IMR-90 (cell line): ENCODE data around the gene SLX9. TPM values are rescaled to one million over a fixed set of nuclear protein-coding genes. Genes with fewer than 3 reads are reported as not detected.

ENCODE experiments used
- ATAC-seq: fragments of 200-7000 bp; cut with Tn5 transposase; 2 replicates; pipeline ENCODE4 v1.9.1; 2020; ENCODE audit warnings: low read depth, mild to moderate bottlenecking, moderate library complexity
- BruUV-seq: library from RNA; stranded (reverse); fragments of 400-500 nt; replicated peaks from 2 replicates; lab custom pipeline; 2021; lab: Mats Ljungman, UMichigan
- CTCF ChIA-PET: fragments of 300-600 bp; formaldehyde crosslinking; extraction: SDS; loops from one replicate; lab custom pipeline; 2021; ENCODE audit warnings: antibody characterized with exemption; lab: Yijun Ruan, JAX
- POLR2A ChIA-PET: fragments of 300-600 bp; sonication (Branson Sonifier 250); formaldehyde crosslinking; loops from one replicate; lab custom pipeline; 2022; ENCODE audit warnings: antibody characterized with exemption; ENCODE audit not compliant: unreplicated experiment; lab: Charles Lee
- DNase-seq: peaks from one replicate; pipeline ENCODE4 v3.0.0; 2013
- H2AFZ ChIP-seq: replicated peaks from 2 replicates; pipeline ENCODE3; 2013; ENCODE audit warnings: low read length, mild to moderate bottlenecking; ENCODE audit not compliant: poor library complexity
- H2AK5ac ChIP-seq: 2 replicates; pipeline ENCODE4 v1.6.1; 2013; ENCODE audit warnings: low read depth, low read length, inconsistent platforms
- H2AK9ac ChIP-seq: replicated peaks from 2 replicates; pipeline ENCODE3; 2013; ENCODE audit warnings: mild to moderate bottlenecking, low read depth, low read length, moderate library complexity; ENCODE audit not compliant: poor library complexity
- H2BK120ac ChIP-seq: 2 replicates; pipeline ENCODE4 v1.6.1; 2013; ENCODE audit warnings: low read depth, low read length, inconsistent platforms
- H2BK15ac ChIP-seq: 3 replicates; pipeline ENCODE4 v1.6.1; 2013; ENCODE audit warnings: low read depth, low read length, inconsistent platforms
- H2BK20ac ChIP-seq: 2 replicates; pipeline ENCODE4 v1.6.1; 2013; ENCODE audit warnings: low read depth, mild to moderate bottlenecking, inconsistent platforms, low read length, moderate library complexity
- H2BK5ac ChIP-seq: 2 replicates; pipeline ENCODE4 v1.6.1; 2013; ENCODE audit warnings: mild to moderate bottlenecking, low read depth, low read length, inconsistent platforms; ENCODE audit not compliant: poor library complexity, severe bottlenecking
- H3K14ac ChIP-seq: replicated peaks from 2 replicates; pipeline ENCODE4 v1.6.1; 2013; ENCODE audit warnings: low read depth, low read length, inconsistent platforms
- H3K18ac ChIP-seq: 2 replicates; pipeline ENCODE4 v1.6.1; 2013; ENCODE audit warnings: low read depth, low read length, control low read depth
- H3K23ac ChIP-seq: 2 replicates; pipeline ENCODE4 v1.6.1; 2013; ENCODE audit warnings: low read depth, low read length, inconsistent platforms
- H3K27ac ChIP-seq: 2 replicates; pipeline ENCODE4 v1.5.1; 2013; ENCODE audit warnings: mild to moderate bottlenecking, control low read depth, low read length; ENCODE audit not compliant: insufficient read depth
- H3K27me3 ChIP-seq: 2 replicates; pipeline ENCODE4 v1.6.1; 2013; ENCODE audit warnings: low read length; ENCODE audit not compliant: control insufficient read depth, insufficient read depth
- H3K36me3 ChIP-seq: 2 replicates; pipeline ENCODE4 v1.6.1; 2013; ENCODE audit warnings: low read length, mixed read lengths; ENCODE audit not compliant: control insufficient read depth, insufficient read depth
- H3K4ac ChIP-seq: 2 replicates; pipeline ENCODE4 v1.6.1; 2013; ENCODE audit warnings: low read depth, low read length, inconsistent platforms
- H3K4me1 ChIP-seq: 2 replicates; pipeline ENCODE4 v1.6.1; 2013; ENCODE audit warnings: low read length, mixed read lengths; ENCODE audit not compliant: control insufficient read depth, insufficient read depth
- H3K4me2 ChIP-seq: 2 replicates; pipeline ENCODE4 v1.6.1; 2013; ENCODE audit warnings: low read depth, mild to moderate bottlenecking, control low read depth, low read length, moderate library complexity
- H3K4me3 ChIP-seq: 2 replicates; pipeline ENCODE4 v1.5.1; 2013; ENCODE audit warnings: low read depth, mild to moderate bottlenecking, control low read depth, low read length, moderate library complexity; ENCODE audit not compliant: insufficient read depth
- H3K56ac ChIP-seq: 2 replicates; pipeline ENCODE4 v1.6.1; 2013; ENCODE audit warnings: low read length, inconsistent platforms; ENCODE audit not compliant: insufficient read depth; ENCODE audit errors: extremely low read depth
- H3K79me1 ChIP-seq, 2 experiments: 2 replicates each; pipeline ENCODE4 v1.6.1; 2013; ENCODE audit warnings: low read length in 2 of 2, inconsistent platforms in 1 of 2, low read depth in 1 of 2
- H3K9ac ChIP-seq: 2 replicates; pipeline ENCODE4 v1.6.1; 2013; ENCODE audit warnings: low read depth, low read length, control low read depth
- H3K9me1 ChIP-seq: 2 replicates; pipeline ENCODE4 v1.6.1; 2013; ENCODE audit warnings: low read length, inconsistent platforms; ENCODE audit not compliant: insufficient read depth
- H3K9me3 ChIP-seq: 2 replicates; pipeline ENCODE4 v1.6.1; 2013; ENCODE audit warnings: low read length; ENCODE audit not compliant: control insufficient read depth, insufficient read depth
- H4K20me1 ChIP-seq: 2 replicates; pipeline ENCODE4 v1.6.1; 2013; ENCODE audit warnings: low read length, inconsistent platforms; ENCODE audit not compliant: insufficient read depth
- H4K5ac ChIP-seq: 2 replicates; pipeline ENCODE4 v1.6.1; 2013; ENCODE audit warnings: mild to moderate bottlenecking, low read depth, low read length, control low read depth
- H4K8ac ChIP-seq, 2 experiments: 2 replicates each; pipeline ENCODE4 v1.6.1; 2013; ENCODE audit warnings: low read depth in 2 of 2, low read length in 2 of 2, control low read depth in 1 of 2, inconsistent platforms in 1 of 2
- H4K91ac ChIP-seq: 2 replicates; pipeline ENCODE4 v1.6.1; 2013; ENCODE audit warnings: low read depth, low read length, inconsistent platforms; ENCODE audit not compliant: insufficient read depth
- BHLHE40 ChIP-seq: fragments of 150-350 bp; IDR thresholded peaks from 2 replicates; pipeline ENCODE4 v1.6.1; 2016; ENCODE audit warnings: mild to moderate bottlenecking, low read depth, low read length
- CEBPB ChIP-seq: IDR thresholded peaks from 2 replicates; pipeline ENCODE4 v1.6.1; 2012; ENCODE audit warnings: low read depth, low read length, improper control_type of control experiment
- CHD1 ChIP-seq: IDR thresholded peaks from 2 replicates; pipeline ENCODE4 v1.6.1; 2012; ENCODE audit warnings: low read depth, low read length, improper control_type of control experiment
- FOS ChIP-seq: fragments of 150-350 bp; IDR thresholded peaks from 2 replicates; pipeline ENCODE4 v1.6.1; 2016; ENCODE audit warnings: low read depth, low read length
- MAFK ChIP-seq: IDR thresholded peaks from 2 replicates; pipeline ENCODE4 v1.6.1; 2012; ENCODE audit warnings: low read depth, low read length, improper control_type of control experiment
- MAZ ChIP-seq: IDR thresholded peaks from 2 replicates; pipeline ENCODE4 v1.6.1; 2012; ENCODE audit warnings: low read depth, mild to moderate bottlenecking, low read length, improper control_type of control experiment, moderate library complexity, borderline replicate concordance
- MXI1 ChIP-seq: IDR thresholded peaks from 2 replicates; pipeline ENCODE4 v1.6.1; 2012; ENCODE audit warnings: low read depth, mild to moderate bottlenecking, low read length, moderate library complexity, borderline replicate concordance
- NFE2L2 ChIP-seq: fragments of 150-350 bp; IDR thresholded peaks from 2 replicates; pipeline ENCODE4 v1.6.1; 2016; ENCODE audit warnings: low read depth, mild to moderate bottlenecking, low read length
- POLR2A ChIP-seq: IDR thresholded peaks from 2 replicates; pipeline ENCODE4 v1.6.1; 2012; ENCODE audit warnings: mild to moderate bottlenecking, low read depth, low read length
- RAD21 ChIP-seq: IDR thresholded peaks from 2 replicates; pipeline ENCODE4 v1.6.1; 2012; ENCODE audit warnings: low read length, improper control_type of control experiment
- RFX5 ChIP-seq: IDR thresholded peaks from 2 replicates; pipeline ENCODE4 v1.8.0; 2012; ENCODE audit warnings: low read depth, mild to moderate bottlenecking, low read length, moderate library complexity
- SMC3 ChIP-seq: fragments of 150-350 bp; IDR thresholded peaks from 2 replicates; pipeline ENCODE4 v1.6.1; 2016; ENCODE audit warnings: low read depth, mild to moderate bottlenecking, antibody characterized with exemption, low read length, moderate library complexity
- WGBS, 2 experiments: methylation state at CpG; one replicate each; pipeline versions ENCODE4 v1.1.5 to v1.1.7; 2013; ENCODE audit warnings: missing lambda C conversion rate in 2 of 2; ENCODE audit not compliant: insufficient read length in 1 of 2; ENCODE audit errors: extremely low coverage in 2 of 2; 5-methylcytosine and 5-hydroxymethylcytosine counted together
- dilution Hi-C: fragments of 300-500 bp; cut with HindIII; formaldehyde crosslinking; loops from one replicate; pipeline ENCODE4 v1.14.3; 2018; ENCODE audit warnings: low sequenced_read_pairs; ENCODE audit not compliant: unreplicated experiment
- in situ Hi-C: fragments of 300-500 bp; cut with MboI; formaldehyde crosslinking; loops from 3 replicates; pipeline ENCODE4 v1.14.3; 2019; ENCODE audit warnings: low sequenced_read_pairs, inconsistent platforms, mixed read lengths
- intact Hi-C: fragments of 100-400 bp; cut with micrococcal nuclease; formaldehyde crosslinking; loops from 2 replicates; pipeline ENCODE4 v1.10.0; 2022
- polyA plus RNA-seq, 3 experiments: library from polyadenylated mRNA; depleted of rRNA; stranded (reverse); fragments of >200 nt; gene quantifications; 2 replicates each; pipeline ENCODE4 v1.2.3, GENCODE V29; 2012; ENCODE audit warnings: low replicate concordance in 1 of 3
- total RNA-seq: library from RNA; depleted of rRNA; stranded (reverse); fragments of >200 nt; gene quantifications from 2 replicates; pipeline ENCODE4 v1.2.3, GENCODE V29; 2012
- TF ChIP-seq, protein P1 (sequence below): conservative IDR thresholded peaks from 2 replicates; pipeline ENCODE4 v1.5.1; 2012; ENCODE audit warnings: mild to moderate bottlenecking, low read depth, low read length, improper control_type of control experiment
- TF ChIP-seq, protein P2 (sequence below): fragments of 150-350 bp; IDR thresholded peaks from 2 replicates; pipeline ENCODE4 v1.6.1; 2017; ENCODE audit warnings: mild to moderate bottlenecking, antibody characterized with exemption, low read length, low read depth
- TF ChIP-seq, protein P3 (sequence below): fragments of 150-350 bp; IDR thresholded peaks from 2 replicates; pipeline ENCODE4 v1.6.1; 2016; ENCODE audit warnings: low read depth, mild to moderate bottlenecking, low read length, moderate library complexity, borderline replicate concordance

SLX9 gene
- total and polyA plus RNA-seq, 2 of the 4 experiments (the other 2 are of a cell fraction): 10.4 to 21.7 TPM

DNA sequence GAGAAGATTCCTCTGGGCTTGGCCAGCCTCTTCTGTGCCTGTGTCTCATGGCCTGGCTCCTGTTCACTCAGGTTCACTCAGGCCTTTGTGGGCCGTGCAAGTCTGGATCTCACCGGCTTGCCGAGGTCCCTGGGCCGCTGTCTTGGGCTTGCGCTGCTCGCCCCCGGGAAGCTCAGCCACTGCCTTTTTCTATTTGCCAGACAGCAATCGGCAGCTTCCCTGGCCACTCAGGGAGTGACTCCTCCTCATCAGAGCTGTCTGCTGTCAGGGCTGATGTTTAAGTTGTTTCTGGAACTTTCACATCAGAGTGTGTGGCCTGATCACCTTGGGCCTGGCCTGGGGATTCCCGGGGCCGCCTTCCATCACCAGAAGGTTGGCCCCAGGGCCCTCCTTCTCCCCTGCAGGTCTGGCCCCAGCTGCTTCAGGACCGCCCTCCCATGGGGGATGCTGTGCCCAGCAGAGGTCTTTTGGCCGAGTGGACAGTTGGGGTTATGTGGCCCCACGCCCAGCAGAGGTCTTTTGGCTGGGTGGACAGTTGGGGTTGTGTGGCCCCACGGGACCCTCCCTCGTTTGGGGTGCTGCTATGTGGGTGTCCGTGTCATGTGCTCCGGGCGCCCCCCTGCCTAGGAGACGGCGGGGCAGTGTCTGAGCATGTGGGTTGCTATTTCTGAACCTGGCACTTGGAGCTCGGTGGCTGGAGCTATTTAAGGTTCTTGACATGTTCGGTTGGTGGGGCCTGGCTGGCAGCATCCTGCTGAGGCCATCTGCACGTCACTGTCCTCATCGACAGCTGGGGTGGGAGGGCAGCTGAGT is 12.5 kb downstream of the SLX9 start:
- no peaks in the 10 kb centered on the region; the same call in 1 of the 2 replicates for H3K4me1 ChIP-seq
- no peak overlapping the region for H2AK9ac ChIP-seq
- no peak overlapping the region for H3K27ac ChIP-seq
- no peak overlapping the region for H3K18ac ChIP-seq
- no peak overlapping the region for H3K14ac ChIP-seq
- no peak overlapping the region for H2BK20ac ChIP-seq
- 97% methylated on average over 10 of the region's 24 CpGs; no CpG with 5 or more reads in 1 of the 2 experiments for WGBS, 2 experiments
- DNase-seq (no peak), ATAC-seq (no peak)
- H3K27me3 ChIP-seq: no peaks in the 10 kb centered on the region
- H2AFZ ChIP-seq: no peak overlapping the region
- peak overlapping the region; percentile 12; the same call in 1 of the 2 replicates for H4K91ac ChIP-seq
- CTCF ChIA-PET: interaction anchor here (1.0 kb wide), 1 partner anchor 178 kb away, joined by 3 read pairs; no protein-coding TSS in a partner anchor
- dilution Hi-C loops: no loop called here
- no peaks in the 10 kb centered on the region for H3K9me3 ChIP-seq
- no TSS peak for BruUV-seq
- in situ Hi-C loops: no loop called here
- H3K4ac ChIP-seq: 0 out of 2 replicates have a peak overlapping the region, but pooled peaks have one; percentile 22
- POLR2A ChIA-PET: no interaction called here
- no peak overlapping the region for H3K56ac ChIP-seq
- H2BK15ac ChIP-seq: no peak overlapping the region
- no peak overlapping the region for H3K9ac ChIP-seq
- H2BK120ac ChIP-seq: no peak overlapping the region
- H4K5ac ChIP-seq: no peak overlapping the region
- H3K36me3 ChIP-seq: peaks cover 35% of the 10 kb centered on the region
- 0 out of 2 replicates have a peak, but pooled peaks cover 3% of the 10 kb centered on the region for H3K9me1 ChIP-seq
- peaks cover 15 to 70% of the 10 kb centered on the region in 2 experiments for H3K79me1 ChIP-seq
- H2BK5ac ChIP-seq: no peak overlapping the region
- peak overlapping the region; percentile 28; the same call in 1 of the 2 replicates for H2AK5ac ChIP-seq
- peaks cover 26% of the 10 kb centered on the region for H4K20me1 ChIP-seq
- H3K4me2 ChIP-seq: no peak overlapping the region
- no peak overlapping the region for H4K8ac ChIP-seq
- H3K23ac ChIP-seq: no peak overlapping the region
- H3K4me3 ChIP-seq: no peak overlapping the region
- intact Hi-C loops: no loop called here
- no peak for TF ChIP-seq NFE2L2
- no peak for TF ChIP-seq MAZ
- no peak for TF ChIP-seq SMC3
- TF ChIP-seq MAFK: no peak
- TF ChIP-seq, protein P1, sequence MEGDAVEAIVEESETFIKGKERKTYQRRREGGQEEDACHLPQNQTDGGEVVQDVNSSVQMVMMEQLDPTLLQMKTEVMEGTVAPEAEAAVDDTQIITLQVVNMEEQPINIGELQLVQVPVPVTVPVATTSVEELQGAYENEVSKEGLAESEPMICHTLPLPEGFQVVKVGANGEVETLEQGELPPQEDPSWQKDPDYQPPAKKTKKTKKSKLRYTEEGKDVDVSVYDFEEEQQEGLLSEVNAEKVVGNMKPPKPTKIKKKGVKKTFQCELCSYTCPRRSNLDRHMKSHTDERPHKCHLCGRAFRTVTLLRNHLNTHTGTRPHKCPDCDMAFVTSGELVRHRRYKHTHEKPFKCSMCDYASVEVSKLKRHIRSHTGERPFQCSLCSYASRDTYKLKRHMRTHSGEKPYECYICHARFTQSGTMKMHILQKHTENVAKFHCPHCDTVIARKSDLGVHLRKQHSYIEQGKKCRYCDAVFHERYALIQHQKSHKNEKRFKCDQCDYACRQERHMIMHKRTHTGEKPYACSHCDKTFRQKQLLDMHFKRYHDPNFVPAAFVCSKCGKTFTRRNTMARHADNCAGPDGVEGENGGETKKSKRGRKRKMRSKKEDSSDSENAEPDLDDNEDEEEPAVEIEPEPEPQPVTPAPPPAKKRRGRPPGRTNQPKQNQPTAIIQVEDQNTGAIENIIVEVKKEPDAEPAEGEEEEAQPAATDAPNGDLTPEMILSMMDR: no peak
- no peak for TF ChIP-seq RAD21
- TF ChIP-seq FOS: no peak
- TF ChIP-seq CHD1: no peak
- TF ChIP-seq POLR2A: no peak
- TF ChIP-seq MXI1: no peak
- TF ChIP-seq BHLHE40: no peak
- TF ChIP-seq, protein P2, sequence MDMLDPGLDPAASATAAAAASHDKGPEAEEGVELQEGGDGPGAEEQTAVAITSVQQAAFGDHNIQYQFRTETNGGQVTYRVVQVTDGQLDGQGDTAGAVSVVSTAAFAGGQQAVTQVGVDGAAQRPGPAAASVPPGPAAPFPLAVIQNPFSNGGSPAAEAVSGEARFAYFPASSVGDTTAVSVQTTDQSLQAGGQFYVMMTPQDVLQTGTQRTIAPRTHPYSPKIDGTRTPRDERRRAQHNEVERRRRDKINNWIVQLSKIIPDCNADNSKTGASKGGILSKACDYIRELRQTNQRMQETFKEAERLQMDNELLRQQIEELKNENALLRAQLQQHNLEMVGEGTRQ: no peak
- TF ChIP-seq RFX5: no peak
- TF ChIP-seq, protein P3, sequence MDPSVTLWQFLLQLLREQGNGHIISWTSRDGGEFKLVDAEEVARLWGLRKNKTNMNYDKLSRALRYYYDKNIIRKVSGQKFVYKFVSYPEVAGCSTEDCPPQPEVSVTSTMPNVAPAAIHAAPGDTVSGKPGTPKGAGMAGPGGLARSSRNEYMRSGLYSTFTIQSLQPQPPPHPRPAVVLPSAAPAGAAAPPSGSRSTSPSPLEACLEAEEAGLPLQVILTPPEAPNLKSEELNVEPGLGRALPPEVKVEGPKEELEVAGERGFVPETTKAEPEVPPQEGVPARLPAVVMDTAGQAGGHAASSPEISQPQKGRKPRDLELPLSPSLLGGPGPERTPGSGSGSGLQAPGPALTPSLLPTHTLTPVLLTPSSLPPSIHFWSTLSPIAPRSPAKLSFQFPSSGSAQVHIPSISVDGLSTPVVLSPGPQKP: no peak
- TF ChIP-seq CEBPB: no peak
